Astrocyte of the spinal cord (primary cell): ENCODE data around the gene SNORC.

ENCODE experiments used
- DNase-seq: peaks from one replicate; pipeline ENCODE4 v3.0.0; 2011; ENCODE audit warnings: low read depth, low spot score
- H3K4me3 ChIP-seq: 2 replicates; pipeline ENCODE4 v1.5.1; 2011; ENCODE audit warnings: low read depth, mild to moderate bottlenecking, low read length, moderate library complexity
- CTCF ChIP-seq: IDR thresholded peaks from 2 replicates; pipeline ENCODE4 v1.5.1; 2012; ENCODE audit warnings: low read depth, mild to moderate bottlenecking, low read length, inconsistent platforms
- in situ Hi-C: cut with HindIII; loops from 2 replicates; pipeline ENCODE4 v1.10.0; 2017; ENCODE audit warnings: low sequenced_read_pairs

SNORC gene

GRCh38 chr2:232924433-232924832, 54.4 kb downstream of the SNORC start:
- in situ Hi-C loops: no loop called here
- TF ChIP-seq CTCF: no peak
- H3K4me3 ChIP-seq: no peak overlapping the region
- DNase-seq: no peak

GRCh38 chr2:232925153-232925820, 55.2 kb downstream of the SNORC start:
- no peak overlapping the region for H3K4me3 ChIP-seq
- no peak for TF ChIP-seq CTCF
- no peak for DNase-seq
- in situ Hi-C loops: no loop called here

- in situ Hi-C loops: no loop called here
- no peak for DNase-seq
- H3K4me3 ChIP-seq: no peak overlapping the region
- no peak for TF ChIP-seq CTCF
Observed at GRCh38 chr2:232925821-232926156, 55.7 kb downstream of the SNORC start.

- H3K4me3 ChIP-seq: no peak overlapping the region
- TF ChIP-seq CTCF: no peak
- no peak for DNase-seq
- in situ Hi-C loops: no loop called here
Observed at GRCh38 chr2:232926431-232926939, 56.4 kb downstream of the SNORC start.

- H3K4me3 ChIP-seq: no peak overlapping the region
- DNase-seq: no peak
- no peak for TF ChIP-seq CTCF
- in situ Hi-C loops: no loop called here
Observed at GRCh38 chr2:232927032-232927792, 57.1 kb downstream of the SNORC start.

GRCh38 chr2:232927793-232928550, 57.9 kb downstream of the SNORC start:
- no peak for DNase-seq
- TF ChIP-seq CTCF: no peak
- no peak overlapping the region for H3K4me3 ChIP-seq
- in situ Hi-C loops: no loop called here
